Measurements from ENCODE around the gene WFIKKN2.

The WFIKKN2 gene

DNA sequence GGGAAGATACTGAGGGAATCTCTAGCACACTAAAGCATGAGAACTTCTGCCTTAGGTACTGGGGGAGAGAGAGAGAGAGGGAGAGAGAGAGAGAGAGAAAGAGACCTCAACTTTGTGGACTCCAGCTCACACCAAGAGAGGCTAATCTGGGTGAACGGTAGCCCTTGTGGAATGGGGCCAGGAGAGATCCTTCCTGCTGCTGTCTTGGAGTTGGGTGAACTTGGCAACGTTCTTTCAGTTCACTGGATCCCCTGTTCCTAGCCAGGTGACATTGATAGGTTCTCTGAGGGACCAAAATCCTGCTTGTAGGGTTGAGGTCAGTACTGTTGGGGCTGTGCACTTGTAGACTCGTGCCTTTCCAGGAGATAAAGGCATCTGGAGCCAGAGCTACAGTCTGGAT, 26.5 kb upstream of the WFIKKN2 start:
- TF ChIP-seq, protein P1, sequence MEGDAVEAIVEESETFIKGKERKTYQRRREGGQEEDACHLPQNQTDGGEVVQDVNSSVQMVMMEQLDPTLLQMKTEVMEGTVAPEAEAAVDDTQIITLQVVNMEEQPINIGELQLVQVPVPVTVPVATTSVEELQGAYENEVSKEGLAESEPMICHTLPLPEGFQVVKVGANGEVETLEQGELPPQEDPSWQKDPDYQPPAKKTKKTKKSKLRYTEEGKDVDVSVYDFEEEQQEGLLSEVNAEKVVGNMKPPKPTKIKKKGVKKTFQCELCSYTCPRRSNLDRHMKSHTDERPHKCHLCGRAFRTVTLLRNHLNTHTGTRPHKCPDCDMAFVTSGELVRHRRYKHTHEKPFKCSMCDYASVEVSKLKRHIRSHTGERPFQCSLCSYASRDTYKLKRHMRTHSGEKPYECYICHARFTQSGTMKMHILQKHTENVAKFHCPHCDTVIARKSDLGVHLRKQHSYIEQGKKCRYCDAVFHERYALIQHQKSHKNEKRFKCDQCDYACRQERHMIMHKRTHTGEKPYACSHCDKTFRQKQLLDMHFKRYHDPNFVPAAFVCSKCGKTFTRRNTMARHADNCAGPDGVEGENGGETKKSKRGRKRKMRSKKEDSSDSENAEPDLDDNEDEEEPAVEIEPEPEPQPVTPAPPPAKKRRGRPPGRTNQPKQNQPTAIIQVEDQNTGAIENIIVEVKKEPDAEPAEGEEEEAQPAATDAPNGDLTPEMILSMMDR (IDR thresholded peaks at IDR 0.05; ENCODE audit: low read depth, low read length) = no peak
- no peak overlapping the region for H3K4me3 ChIP-seq (ENCODE audit: low read depth, low read length)

GRCh38 chr17:50813583-50813982, 21.8 kb upstream of the WFIKKN2 start:
- H3K4me3 ChIP-seq (ENCODE audit: low read depth, low read length) = no peak overlapping the region
- TF ChIP-seq, protein P1 (IDR thresholded peaks at IDR 0.05; ENCODE audit: low read depth, low read length) = no peak

DNA sequence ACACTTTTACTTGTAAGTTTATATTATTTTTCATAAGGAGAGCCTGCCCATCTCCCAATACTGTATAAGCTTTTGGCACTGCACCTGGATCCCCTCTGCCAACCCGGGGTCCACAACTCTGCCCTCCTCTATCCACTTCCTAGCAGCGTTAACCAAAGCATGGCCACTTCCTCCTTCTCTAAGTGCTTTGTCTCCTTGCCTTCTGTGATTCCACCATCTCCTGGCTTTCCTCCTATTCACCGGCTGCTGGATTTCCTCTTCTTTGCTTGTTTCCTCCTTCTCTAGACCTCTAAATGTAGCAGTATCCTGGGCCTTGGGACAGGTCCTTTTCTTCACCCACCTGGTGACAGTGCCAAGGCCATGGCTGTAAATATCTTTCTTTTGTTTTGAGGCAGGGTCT, 20.0 kb upstream of the WFIKKN2 start:
- TF ChIP-seq, protein P1 (IDR thresholded peaks at IDR 0.05; ENCODE audit: low read depth, low read length) = no peak
- no peak overlapping the region for H3K4me3 ChIP-seq (ENCODE audit: low read depth, low read length)

- TF ChIP-seq, protein P1 (IDR thresholded peaks at IDR 0.05; ENCODE audit: low read depth, low read length) = no peak
These were observed 19.1 kb upstream of the WFIKKN2 start for GRCh38 chr17:50816271-50816670.

DNA sequence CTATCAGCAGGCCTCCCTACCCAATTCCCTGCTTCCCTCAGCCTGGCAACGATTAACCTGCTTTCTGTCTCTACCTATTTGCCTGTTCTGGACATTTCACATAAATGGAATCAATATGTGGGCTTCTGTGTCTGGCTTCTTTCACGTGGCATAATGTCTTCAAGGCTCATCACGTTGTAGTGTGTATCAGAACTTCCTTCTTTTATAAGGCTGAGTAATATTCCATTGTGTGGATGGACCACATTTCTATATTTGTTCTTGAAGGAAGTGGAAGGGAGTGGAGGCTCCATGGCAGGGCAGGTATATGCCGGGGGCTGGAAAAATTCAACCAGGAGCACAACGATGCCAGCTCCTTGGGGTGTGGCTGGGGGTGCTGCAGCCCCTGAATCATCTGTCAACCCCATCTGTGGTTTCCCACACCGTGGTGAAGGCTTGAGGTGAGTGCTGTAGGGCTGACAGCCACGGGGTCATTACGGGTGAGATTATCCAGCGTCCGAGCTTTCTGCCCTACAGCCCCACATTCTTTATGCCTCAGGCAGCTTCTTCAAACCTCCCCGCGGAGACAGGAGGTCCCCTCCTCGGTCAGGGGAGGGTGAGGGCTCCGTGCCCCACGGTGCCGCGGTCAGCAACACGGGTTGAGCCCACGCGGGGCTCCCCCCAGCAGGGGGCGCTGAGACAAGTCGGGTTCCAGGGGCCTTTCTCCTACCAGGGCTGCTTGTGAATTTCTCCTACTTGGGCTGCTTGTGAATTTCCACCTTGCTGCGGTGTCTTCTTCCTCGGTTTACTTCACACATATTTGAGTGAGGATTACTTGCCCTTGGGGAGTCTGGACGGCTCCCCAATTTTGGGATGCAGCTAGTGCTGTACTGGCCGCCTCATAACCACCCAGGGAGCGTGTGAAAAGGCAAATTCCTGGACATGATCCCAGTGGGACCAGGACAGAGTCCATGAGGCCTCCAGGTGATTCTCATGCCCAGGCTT, 18.3 kb upstream of the WFIKKN2 start:
- H3K4me3 ChIP-seq (ENCODE audit: low read depth, low read length) = no peak overlapping the region
- TF ChIP-seq, protein P1 (IDR thresholded peaks at IDR 0.05; ENCODE audit: low read depth, low read length) = peak; percentile 64

More at GRCh38 chr17:50816271-50816670, 19.1 kb upstream of the WFIKKN2 start:
- no peak overlapping the region for H3K4me3 ChIP-seq (ENCODE audit: low read depth, low read length)

DNA sequence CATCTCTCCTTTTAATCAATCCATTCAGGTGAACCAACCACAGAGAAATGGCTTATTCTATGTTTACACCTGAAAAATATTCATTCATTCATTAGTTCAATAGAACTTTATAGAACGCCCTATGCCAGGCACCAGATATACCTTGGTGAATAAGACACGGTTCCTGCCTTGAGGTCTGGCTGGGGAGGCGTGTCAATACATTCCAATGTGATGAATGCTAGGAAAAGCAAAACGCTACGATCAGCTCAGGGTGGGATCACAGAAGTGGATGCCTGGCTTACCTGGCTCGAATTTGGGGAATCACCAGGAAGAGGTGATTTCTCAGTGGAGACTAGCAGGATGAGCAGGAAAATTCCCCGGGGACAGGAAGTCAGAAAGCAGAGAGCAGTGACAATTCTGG, 17.5 kb upstream of the WFIKKN2 start:
- H3K4me3 ChIP-seq (ENCODE audit: low read depth, low read length) = no peak overlapping the region

DNA sequence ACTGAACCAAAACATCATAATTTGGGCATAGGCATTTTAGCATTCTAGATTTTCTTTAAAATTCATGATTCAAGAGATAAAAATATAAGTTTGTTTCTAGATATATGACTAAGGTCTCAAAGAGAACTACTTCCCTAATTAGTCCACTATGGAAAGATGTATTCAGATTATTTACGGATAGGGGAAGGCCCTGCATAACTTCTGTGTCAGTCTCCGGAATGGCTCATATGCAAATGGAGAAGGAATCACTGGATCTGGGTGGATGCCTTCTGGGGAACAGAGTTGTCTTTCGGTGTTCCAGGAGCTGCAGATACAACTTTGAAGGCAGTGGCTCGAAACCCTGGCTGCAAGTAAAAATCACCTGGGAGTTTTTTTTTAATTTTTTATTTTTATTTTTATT, 17.1 kb upstream of the WFIKKN2 start:
- H3K4me3 ChIP-seq (ENCODE audit: low read depth, low read length) = no peak overlapping the region
- TF ChIP-seq, protein P1 (IDR thresholded peaks at IDR 0.05; ENCODE audit: low read depth, low read length) = no peak

More for the DNA sequence above, 17.5 kb upstream of the WFIKKN2 start:
- TF ChIP-seq, protein P1 (IDR thresholded peaks at IDR 0.05; ENCODE audit: low read depth, low read length) = no peak
